ENCODE measurements around the gene LNX2. TPM values are rescaled to one million over a fixed set of nuclear protein-coding genes. Genes with fewer than 3 reads are reported as not detected.

Gene LNX2
- total RNA-seq, 1 donor from 2014 or later: 11.2 TPM

GRCh38 chr13:27578121-27579030 lies 42.0 kb downstream of the LNX2 start:
- Histone ChIP-seq H3K27ac (replicated peaks) (no peak overlapping the region), H3K27me3 (ENCODE audit: low read depth) (no peaks in the 10 kb centered on the region), H3K4me3 (no peak overlapping the region), H3K9me3 (replicated peaks) (no peaks in the 10 kb centered on the region), H3K4me1 (peaks cover 10% of the 10 kb centered on the region), H3K36me3 (peaks cover 6% of the 10 kb centered on the region)
- no peak for TF ChIP-seq CTCF (IDR thresholded peaks at IDR 0.05; ENCODE audit: borderline replicate concordance)
- intact Hi-C loops (cut with micrococcal nuclease): no loop called here
- DNase-seq: no peak

DNA sequence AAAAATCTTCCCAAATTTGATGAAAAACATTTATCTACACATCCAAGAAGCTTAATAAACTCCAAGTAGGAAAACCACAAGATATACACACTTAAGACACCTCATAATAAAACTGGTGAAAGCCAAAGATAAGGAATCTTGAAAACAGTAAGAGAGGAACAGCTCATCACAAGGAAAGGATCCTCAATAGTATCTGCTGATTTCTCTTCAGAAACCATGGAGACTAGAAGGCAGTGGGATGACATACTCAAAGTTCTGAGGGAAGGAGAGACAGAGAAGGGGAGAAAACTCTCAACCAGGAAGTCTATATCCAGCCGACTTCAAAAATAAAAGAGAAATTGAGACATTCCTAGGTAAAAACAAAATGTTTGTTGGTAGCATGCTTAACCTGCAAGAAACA lies 45.7 kb downstream of the LNX2 start:
- intact Hi-C loops (cut with micrococcal nuclease): no loop called here
- Histone ChIP-seq H3K9me3 (replicated peaks) (no peaks in the 10 kb centered on the region), H3K4me1 (peaks cover 22% of the 10 kb centered on the region), H3K27ac (replicated peaks) (no peak overlapping the region), H3K4me3 (no peak overlapping the region), H3K36me3 (peaks cover 3% of the 10 kb centered on the region), H3K27me3 (ENCODE audit: low read depth) (no peaks in the 10 kb centered on the region)
- no peak for TF ChIP-seq CTCF (IDR thresholded peaks at IDR 0.05; ENCODE audit: borderline replicate concordance)
- no peak for DNase-seq

DNA sequence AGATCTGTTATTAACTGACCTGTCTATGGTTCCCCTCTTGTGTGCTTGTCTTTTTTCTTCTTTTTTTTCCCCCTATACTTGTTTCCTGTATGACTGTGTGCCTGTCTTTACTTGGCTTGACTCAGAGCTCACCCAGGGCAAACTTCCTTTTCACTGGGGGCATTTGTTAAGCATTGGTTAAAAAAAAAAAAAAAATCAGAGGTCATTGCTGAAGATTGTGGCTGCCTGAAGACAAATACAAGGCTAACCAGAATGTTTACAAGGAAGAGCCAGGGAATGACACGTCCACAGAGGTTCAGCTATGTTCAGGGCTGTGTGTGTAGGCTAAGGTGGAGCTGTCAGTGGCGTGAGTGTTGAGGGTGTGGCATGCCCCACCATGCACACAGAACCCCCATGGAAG lies 47.1 kb downstream of the LNX2 start:
- Histone ChIP-seq H3K27me3 (ENCODE audit: low read depth) (no peaks in the 10 kb centered on the region), H3K27ac (replicated peaks) (no peak overlapping the region), H3K4me1 (peaks cover 18% of the 10 kb centered on the region), H3K9me3 (replicated peaks) (no peaks in the 10 kb centered on the region), H3K4me3 (no peak overlapping the region), H3K36me3 (peaks cover 15% of the 10 kb centered on the region)
- DNase-seq: no peak
- intact Hi-C loops (cut with micrococcal nuclease): no loop called here
- TF ChIP-seq CTCF (IDR thresholded peaks at IDR 0.05; ENCODE audit: borderline replicate concordance): no peak

GRCh38 chr13:27572234-27572901 lies 48.0 kb downstream of the LNX2 start:
- Histone ChIP-seq H3K4me1 (peaks cover 18% of the 10 kb centered on the region), H3K36me3 (peaks cover 24% of the 10 kb centered on the region), H3K27ac (replicated peaks) (no peak overlapping the region), H3K27me3 (ENCODE audit: low read depth) (no peaks in the 10 kb centered on the region), H3K9me3 (replicated peaks) (no peaks in the 10 kb centered on the region), H3K4me3 (no peak overlapping the region)
- DNase-seq: no peak
- no peak for TF ChIP-seq CTCF (IDR thresholded peaks at IDR 0.05; ENCODE audit: borderline replicate concordance)
- intact Hi-C loops (cut with micrococcal nuclease): no loop called here

GRCh38 chr13:27570906-27571305 lies 49.4 kb downstream of the LNX2 start:
- no peak for TF ChIP-seq CTCF (IDR thresholded peaks at IDR 0.05; ENCODE audit: borderline replicate concordance)
- H3K4me3 ChIP-seq: no peak overlapping the region
- no peak overlapping the region for H3K27ac ChIP-seq (replicated peaks)
- H3K9me3 ChIP-seq (replicated peaks): no peaks in the 10 kb centered on the region
- DNase-seq: no peak
- H3K27me3 ChIP-seq (ENCODE audit: low read depth): no peaks in the 10 kb centered on the region
- H3K4me1 ChIP-seq: peaks cover 18% of the 10 kb centered on the region
- intact Hi-C loops (cut with micrococcal nuclease): no loop called here
- H3K36me3 ChIP-seq: peaks cover 38% of the 10 kb centered on the region
